K562 treated with DMSO at 1 percent for 48 hours (cell line): Measurements from ENCODE around the gene PPP2R2C. TPM values are rescaled to one million over a fixed set of nuclear protein-coding genes. Genes with fewer than 3 reads are reported as not detected.

Experiments used
- total RNA-seq: library from RNA; unstranded; fragments of 300-600 nt; gene quantifications from 2 replicates; pipeline ENCODE4 v1.2.3, GENCODE V29; 2022; ENCODE audit warnings: low replicate concordance; ENCODE audit errors: extremely low read depth

The PPP2R2C gene
- total RNA-seq, result not detected in 2 replicates

GRCh38 chr4:6472387-6473263 is at the start of gene PPP2R2C:
TSS of gene PPP2R2C (minus strand) at chr4:6472614. CDS start at chr4:6472229, 385 bp downstream.

Other genes starting within 250 kb of the PPP2R2C start
- gene WFS1, start 202.8 kb downstream of the PPP2R2C start, total RNA-seq, result not detected in 2 replicates
- not detected in 2 replicates for gene MAN2B2, start 102.6 kb upstream of the PPP2R2C start, total RNA-seq
- not detected in 2 replicates for gene MRFAP1, start 168.1 kb upstream of the PPP2R2C start, total RNA-seq
- not detected in 2 replicates for gene S100P, start 221.3 kb upstream of the PPP2R2C start, total RNA-seq
- gene MRFAP1L1, start 237.3 kb upstream of the PPP2R2C start, total RNA-seq, result not detected in 2 replicates
- not detected in 2 replicates for gene BLOC1S4, start 243.6 kb upstream of the PPP2R2C start, total RNA-seq